HepG2 (cell line): ENCODE measurements around the gene KLHL36. TPM values are rescaled to one million over a fixed set of nuclear protein-coding genes. Genes with fewer than 3 reads are reported as not detected.

Experiments
- ATAC-seq: fragments of 200-7000 bp; cut with Tn5 transposase; 3 replicates; pipeline ENCODE4 v1.9.1; 2020; ENCODE audit warnings: mild to moderate bottlenecking, moderate library complexity
- BruUV-seq: library from RNA; stranded (reverse); fragments of 400-500 nt; replicated peaks from 2 replicates; lab custom pipeline; 2021; lab: Mats Ljungman, UMichigan
- CTCF ChIA-PET: fragments of 300-600 bp; formaldehyde crosslinking; extraction: SDS; loops from one replicate; lab custom pipeline; 2021; ENCODE audit warnings: low total read pairs, inconsistent platforms, low intra/inter-chr PET ratio; lab: Yijun Ruan, JAX
- POLR2A ChIA-PET: fragments of 350-600 bp; sonication (Branson Sonifier 250); formaldehyde crosslinking; loops from one replicate; lab custom pipeline; 2020; ENCODE audit warnings: antibody characterized with exemption, inconsistent platforms; lab: Yijun Ruan, JAX
- DNase-seq: peaks from one replicate; pipeline ENCODE4 v3.0.0-alpha.2; 2015; ENCODE audit warnings: low spot score
- FAIRE-seq: peaks from 3 replicates; lab custom pipeline; 2011; peaks lifted over from hg19 to GRCh38; lab: Jason Lieb, UNC
- H2AFZ ChIP-seq: one replicate; pipeline ENCODE4 v1.6.1; 2011; ENCODE audit warnings: low read length, inconsistent platforms
- H3K27ac ChIP-seq: fragments of 300-600 bp; 3 replicates; pipeline ENCODE4 v1.8.0; 2011; ENCODE audit warnings: mixed run types, mild to moderate bottlenecking, mixed read lengths, low read length, inconsistent platforms; ENCODE audit not compliant: insufficient read depth; ENCODE audit errors: extremely low read length
- H3K27me3 ChIP-seq, 2 experiments: fragments of 200-600 bp in 1 of 2; 2 replicates in 1 of 2; 3 replicates in 1 of 2; pipeline versions ENCODE4 v1.6.0 to v1.8.0; 2011; ENCODE audit warnings: low read length in 2 of 2, mild to moderate bottlenecking in 2 of 2, moderate library complexity in 2 of 2, inconsistent platforms in 1 of 2; ENCODE audit not compliant: insufficient read depth in 2 of 2, control insufficient read depth in 1 of 2
- H3K36me3 ChIP-seq, 2 experiments: fragments of 200-600 bp in 1 of 2; replicated peaks in 1 of 2; 2 replicates in 1 of 2; 3 replicates in 1 of 2; pipeline versions ENCODE4 v1.5.1 to v1.8.0; 2011; ENCODE audit warnings: low read length in 2 of 2, inconsistent platforms in 1 of 2; ENCODE audit not compliant: insufficient read depth in 2 of 2, control insufficient read depth in 1 of 2
- H3K4me1 ChIP-seq: 2 replicates; pipeline ENCODE4 v1.5.1; 2012; ENCODE audit warnings: low read length, inconsistent platforms; ENCODE audit not compliant: insufficient read depth
- H3K4me2 ChIP-seq: 2 replicates; pipeline ENCODE4 v1.6.0; 2011; ENCODE audit warnings: low read depth, low read length, inconsistent platforms
- H3K4me3 ChIP-seq, 3 experiments: fragments of 200-600 bp in 1 of 3; sonication (generic), shearing (Covaris generic) in 1 of 3; replicated peaks in 1 of 3; 2 replicates each; pipeline ENCODE4 v1.5.1; 2011 to 2016; ENCODE audit warnings: low read length in 3 of 3, inconsistent platforms in 2 of 3, low read depth in 2 of 3, mild to moderate bottlenecking in 2 of 3, control low read depth in 1 of 3, mixed read lengths in 1 of 3; ENCODE audit not compliant: insufficient read depth in 1 of 3
- H3K79me2 ChIP-seq: one replicate; pipeline ENCODE4 v1.6.1; 2011; ENCODE audit warnings: low read length, inconsistent platforms; ENCODE audit not compliant: insufficient read depth
- H3K9ac ChIP-seq: 2 replicates; pipeline ENCODE4 v1.6.0; 2011; ENCODE audit warnings: mild to moderate bottlenecking, low read depth, low read length, inconsistent platforms; ENCODE audit not compliant: insufficient read depth
- H3K9me3 ChIP-seq: 2 replicates; pipeline ENCODE4 v1.5.1; 2012; ENCODE audit warnings: mild to moderate bottlenecking, low read length
- H4K20me1 ChIP-seq: 2 replicates; pipeline ENCODE4 v1.6.0; 2011; ENCODE audit warnings: inconsistent platforms, mild to moderate bottlenecking, low read length, moderate library complexity; ENCODE audit not compliant: insufficient read depth
- AGO2 ChIP-seq: fragments of 200-400 bp; formaldehyde crosslinking; optimal IDR thresholded peaks from 2 replicates; pipeline ENCODE3; 2017; ENCODE audit warnings: mild to moderate bottlenecking, low read depth, low read length, moderate library complexity
- AHR ChIP-seq: IDR thresholded peaks from 2 replicates; pipeline ENCODE4 v1.6.1; 2018; ENCODE audit warnings: missing genetic modification reagents, missing compliant biosample characterization
- ATM ChIP-seq: fragments of 450-650 bp; IDR thresholded peaks from 2 replicates; pipeline ENCODE4 v1.7.1; 2017; ENCODE audit warnings: mild to moderate bottlenecking, borderline replicate concordance
- DMAP1 ChIP-seq: IDR thresholded peaks from 2 replicates; pipeline ENCODE4 v1.6.1; 2016
- HHEX ChIP-seq: IDR thresholded peaks from 2 replicates; pipeline ENCODE4 v1.6.1; 2016; ENCODE audit warnings: control low read depth
- KLF11 ChIP-seq: IDR thresholded peaks from 2 replicates; pipeline ENCODE4 v1.6.1; 2016; ENCODE audit warnings: missing compliant biosample characterization
- MBD4 ChIP-seq: IDR thresholded peaks from 2 replicates; pipeline ENCODE4 v1.6.1; 2012; ENCODE audit warnings: low read length, inconsistent platforms, borderline replicate concordance
- MIER3 ChIP-seq: IDR thresholded peaks from 2 replicates; pipeline ENCODE4 v1.6.1; 2016; ENCODE audit warnings: missing compliant biosample characterization, borderline replicate concordance
- NR1H2 ChIP-seq: sonication (generic); formaldehyde crosslinking; IDR thresholded peaks from 2 replicates; pipeline ENCODE4 v1.8.1; 2022; ENCODE audit warnings: low read depth, missing genetic modification reagents, borderline replicate concordance
- SNAI1 ChIP-seq: sonication (generic); formaldehyde crosslinking; IDR thresholded peaks from 2 replicates; pipeline ENCODE4 v1.5.0; 2020; ENCODE audit warnings: mild to moderate bottlenecking, missing genetic modification reagents, borderline replicate concordance
- ZBTB8A ChIP-seq: sonication (generic); formaldehyde crosslinking; IDR thresholded peaks from 2 replicates; pipeline ENCODE4 v1.4.0; 2020; ENCODE audit warnings: mild to moderate bottlenecking, low read depth, missing genetic modification reagents, borderline replicate concordance
- ZNF3 ChIP-seq: IDR thresholded peaks from 2 replicates; pipeline ENCODE4 v1.7.0; 2017; ENCODE audit warnings: inconsistent platforms
- WGBS: methylation state at CpG from one replicate; pipeline ENCODE4 v1.1.6; 2017; ENCODE audit warnings: low lambda C conversion rate; 5-methylcytosine and 5-hydroxymethylcytosine counted together
- in situ Hi-C: cut with HindIII; loops from 2 replicates; pipeline ENCODE4 v1.10.0; 2017; ENCODE audit warnings: low pct_unique_long_range_greater_than_20kb; ENCODE audit not compliant: extremely low pct_ligation_motif_present
- intact Hi-C: fragments of 100-400 bp; cut with micrococcal nuclease; formaldehyde crosslinking; loops from one replicate; pipeline ENCODE4 v1.10.0; 2022; ENCODE audit not compliant: unreplicated experiment
- polyA plus RNA-seq, 8 experiments: library from polyadenylated mRNA; depleted of rRNA in 3 of 8; stranded (reverse) in 7 of 8; unstranded in 1 of 8; fragments of >200 nt; fragmentation: Illumina TruSeq in 4 of 8; extraction: Trizol in 4 of 8; gene quantifications; 2 replicates each; pipeline versions ENCODE4 v1.2.1 to v1.2.3, GENCODE V29; 2011 to 2016; ENCODE audit warnings: low read depth in 4 of 8, missing spikeins in 1 of 8, mixed read lengths in 1 of 8; ENCODE audit not compliant: insufficient read depth in 1 of 8
- total RNA-seq, 5 experiments: library from RNA; depleted of rRNA; stranded (reverse); fragments of >200 nt; fragmentation: Illumina TruSeq; extraction: Trizol; gene quantifications; 2 replicates each; pipeline ENCODE4 v1.2.3, GENCODE V29; 2016; ENCODE audit warnings: low read depth in 1 of 5
- TF ChIP-seq, protein P1 (sequence below): sonication (generic); formaldehyde crosslinking; IDR thresholded peaks from 2 replicates; pipeline ENCODE4 v1.8.1; 2023; ENCODE audit warnings: mild to moderate bottlenecking, missing genetic modification reagents
- TF ChIP-seq, protein P2 (sequence below): sonication (generic); formaldehyde crosslinking; IDR thresholded peaks from 2 replicates; pipeline ENCODE4 v1.8.1; 2023; ENCODE audit warnings: mild to moderate bottlenecking, inconsistent platforms, moderate library complexity, missing genetic modification reagents, borderline replicate concordance

KLHL36 gene
- total and polyA plus RNA-seq, 2 of the 13 experiments (the other 11 are each of a cell fraction or from before 2014, with no cell fraction given), result 24.3 to 26.0 TPM

DNA sequence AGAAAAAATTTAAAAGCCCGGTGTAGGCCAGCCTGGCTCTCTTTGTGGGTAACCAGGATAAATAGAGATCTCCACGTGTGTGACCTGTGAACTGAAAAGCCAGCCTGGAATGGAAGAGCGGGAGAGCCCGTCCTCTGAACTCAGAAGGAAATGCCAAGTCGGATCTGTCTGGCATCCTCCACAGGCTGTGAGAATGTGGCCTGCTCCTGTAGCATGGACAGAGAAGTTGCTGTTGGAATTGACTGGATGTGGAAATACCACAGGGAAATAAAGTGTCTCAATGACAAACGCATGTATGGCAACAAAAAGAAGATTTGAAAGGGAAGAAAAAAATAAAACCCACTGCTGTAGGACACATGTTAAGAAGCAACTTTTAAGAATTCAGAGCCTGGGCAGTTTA is 6.7 kb downstream of the KLHL36 start (continued):
- no peak for TF ChIP-seq SNAI1 (CRISPR knock-in tag)
- no peak for TF ChIP-seq DMAP1 (CRISPR knock-in tag)
- TF ChIP-seq, protein P1, sequence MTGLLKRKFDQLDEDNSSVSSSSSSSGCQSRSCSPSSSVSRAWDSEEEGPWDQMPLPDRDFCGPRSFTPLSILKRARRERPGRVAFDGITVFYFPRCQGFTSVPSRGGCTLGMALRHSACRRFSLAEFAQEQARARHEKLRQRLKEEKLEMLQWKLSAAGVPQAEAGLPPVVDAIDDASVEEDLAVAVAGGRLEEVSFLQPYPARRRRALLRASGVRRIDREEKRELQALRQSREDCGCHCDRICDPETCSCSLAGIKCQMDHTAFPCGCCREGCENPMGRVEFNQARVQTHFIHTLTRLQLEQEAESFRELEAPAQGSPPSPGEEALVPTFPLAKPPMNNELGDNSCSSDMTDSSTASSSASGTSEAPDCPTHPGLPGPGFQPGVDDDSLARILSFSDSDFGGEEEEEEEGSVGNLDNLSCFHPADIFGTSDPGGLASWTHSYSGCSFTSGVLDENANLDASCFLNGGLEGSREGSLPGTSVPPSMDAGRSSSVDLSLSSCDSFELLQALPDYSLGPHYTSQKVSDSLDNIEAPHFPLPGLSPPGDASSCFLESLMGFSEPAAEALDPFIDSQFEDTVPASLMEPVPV, result no peak
- no peak for TF ChIP-seq MBD4
- no peak for TF ChIP-seq MIER3
- TF ChIP-seq NR1H2, result no peak
- TF ChIP-seq ZNF3 (CRISPR knock-in tag), result no peak
- TF ChIP-seq HHEX (CRISPR knock-in tag), result no peak
- no peak for TF ChIP-seq ZBTB8A (CRISPR knock-in tag)
- no peak for TF ChIP-seq ATM
- TF ChIP-seq AHR, result no peak
- no peak for TF ChIP-seq KLF11 (CRISPR knock-in tag)

DNA sequence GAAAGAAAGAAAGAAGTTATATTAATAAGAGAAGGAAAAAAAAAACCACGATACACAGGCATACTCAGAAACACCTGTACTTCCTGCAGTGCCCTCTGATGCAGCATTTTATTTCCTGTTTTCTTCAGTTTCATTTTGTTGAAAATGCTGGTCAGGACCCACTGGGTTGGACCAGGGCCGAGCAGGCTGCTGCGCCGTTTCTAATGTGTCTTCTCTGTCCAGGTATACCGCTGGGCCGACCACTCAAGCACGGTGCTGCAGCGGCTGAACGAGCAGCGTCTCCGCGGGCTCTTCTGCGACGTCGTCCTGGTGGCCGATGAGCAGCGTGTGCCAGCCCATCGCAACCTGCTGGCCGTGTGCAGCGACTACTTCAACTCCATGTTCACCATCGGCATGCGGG is 8.3 kb downstream of the KLHL36 start:
- Histone ChIP-seq H3K9me3 (no peaks in the 10 kb centered on the region), H3K4me2 (no peak overlapping the region), H3K4me3 (no peak overlapping the region), H3K79me2 (no peaks in the 10 kb centered on the region), H4K20me1 (no peaks in the 10 kb centered on the region), H3K27ac (no peak overlapping the region), H3K4me1 (no peaks in the 10 kb centered on the region), H3K27me3 (no peaks in the 10 kb centered on the region), H3K36me3 (peaks cover 23 to 59% of the 10 kb centered on the region in 2 experiments), H2AFZ (no peak overlapping the region), H3K9ac (no peak overlapping the region)
- TF ChIP-seq AGO2, result peak; percentile 18
- TF ChIP-seq, protein P2, sequence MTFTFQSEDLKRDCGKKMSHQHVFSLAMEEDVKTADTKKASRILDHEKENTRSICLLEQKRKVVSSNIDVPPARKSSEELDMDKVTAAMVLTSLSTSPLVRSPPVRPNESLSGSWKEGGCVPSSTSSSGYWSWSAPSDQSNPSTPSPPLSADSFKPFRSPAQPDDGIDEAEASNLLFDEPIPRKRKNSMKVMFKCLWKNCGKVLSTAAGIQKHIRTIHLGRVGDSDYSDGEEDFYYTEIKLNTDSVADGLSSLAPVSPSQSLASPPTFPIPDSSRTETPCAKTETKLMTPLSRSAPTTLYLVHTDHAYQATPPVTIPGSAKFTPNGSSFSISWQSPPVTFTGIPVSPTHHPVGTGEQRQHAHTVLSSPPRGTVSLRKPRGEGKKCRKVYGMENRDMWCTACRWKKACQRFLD (CRISPR knock-in tag), result no peak
- ATAC-seq, result no peak
- in situ Hi-C loops (no loop called here), intact Hi-C loops (no loop called here)
- DNase-seq, result no peak
- ChIA-PET CTCF (no interaction called here), POLR2A (no interaction called here)
- BruUV-seq, result no TSS peak
- WGBS, result 97% methylated on average over 22 of the region's 22 CpGs
- no peak for FAIRE-seq
